COLO829 (cell line): ENCODE results near the gene PXDC1.
A peak's percentile ranks its signal among the peaks of the same experiment; 100 is the strongest.
"Not testable (repeated sequence)": the region's sequence is repeated elsewhere in the genome, so short reads cannot be mapped to it uniquely, and the experiment has no call there.

Experiments
- DNase-seq: peaks from one replicate; pipeline ENCODE4 v3.0.0; 2012; ENCODE audit warnings: low spot score

Gene PXDC1

GRCh38 chr6:3708540-3708939, 43.0 kb downstream of the PXDC1 start:
- no peak for DNase-seq

- no peak for DNase-seq
Measured at GRCh38 chr6:3707751-3708412, 43.6 kb downstream of the PXDC1 start.

DNA sequence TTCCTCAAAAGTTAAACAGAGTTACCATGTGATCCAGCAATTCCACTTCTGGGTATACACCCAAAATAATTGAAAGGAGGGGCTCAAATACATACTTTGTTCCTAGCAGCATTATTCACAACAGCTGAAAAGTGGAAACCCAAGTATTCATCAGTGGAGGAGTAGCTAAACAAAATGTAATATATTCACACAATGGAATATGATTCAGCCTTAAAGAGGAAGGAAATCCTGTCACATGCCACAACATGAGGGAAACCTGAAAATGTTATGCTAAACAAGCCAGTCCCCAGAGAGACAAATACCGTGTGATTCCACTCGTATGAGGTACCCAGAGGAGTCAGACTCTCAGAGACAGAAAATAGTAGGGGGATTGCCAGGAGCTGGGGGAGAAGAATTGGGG, 44.5 kb downstream of the PXDC1 start:
- DNase-seq, result no peak

DNA sequence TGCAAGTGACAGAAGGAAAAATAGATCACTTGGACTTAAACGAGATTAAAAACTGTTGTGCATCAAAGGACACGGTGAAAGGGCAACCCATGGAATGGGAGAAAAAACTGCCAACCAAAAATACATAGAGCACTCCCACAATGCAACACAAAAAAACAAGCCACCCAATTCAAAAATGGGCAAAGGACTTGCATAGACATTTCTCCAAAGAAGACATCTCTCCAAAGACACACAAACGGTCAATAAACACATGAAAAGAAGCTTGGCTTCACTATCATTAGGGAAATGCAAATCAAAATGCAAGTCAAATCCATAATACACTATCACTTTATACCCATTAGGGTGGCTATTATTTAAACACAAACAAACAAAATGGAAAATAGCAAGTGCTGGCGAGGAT, 45.0 kb downstream of the PXDC1 start:
- no peak for DNase-seq

- no peak for DNase-seq
Measured at GRCh38 chr6:3701631-3702030, 49.9 kb downstream of the PXDC1 start.

DNA sequence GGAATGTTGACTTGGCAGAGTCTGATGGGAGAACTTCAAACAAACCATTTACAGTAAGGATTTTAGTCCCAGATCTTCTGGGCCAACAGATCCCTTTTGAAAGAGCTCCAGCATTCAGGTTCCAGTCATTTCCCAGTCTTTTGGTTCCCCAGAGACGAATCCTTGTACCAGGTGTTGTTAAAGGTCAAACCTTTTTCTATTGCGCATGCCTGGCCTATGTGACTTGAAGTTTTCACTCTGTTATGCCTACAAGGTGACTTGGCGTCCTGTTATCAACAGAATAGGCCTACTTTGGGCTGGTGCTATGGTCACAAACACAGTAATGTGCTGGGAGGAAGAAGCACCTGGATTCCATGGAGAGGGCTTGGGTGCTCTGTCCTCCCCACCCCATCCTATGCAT, 52.3 kb downstream of the PXDC1 start:
- no peak for DNase-seq

GRCh38 chr6:3698021-3698420, 53.5 kb downstream of the PXDC1 start:
- no peak for DNase-seq

GRCh38 chr6:3697609-3698008, 53.9 kb downstream of the PXDC1 start:
- DNase-seq, result peak; percentile 21

DNA sequence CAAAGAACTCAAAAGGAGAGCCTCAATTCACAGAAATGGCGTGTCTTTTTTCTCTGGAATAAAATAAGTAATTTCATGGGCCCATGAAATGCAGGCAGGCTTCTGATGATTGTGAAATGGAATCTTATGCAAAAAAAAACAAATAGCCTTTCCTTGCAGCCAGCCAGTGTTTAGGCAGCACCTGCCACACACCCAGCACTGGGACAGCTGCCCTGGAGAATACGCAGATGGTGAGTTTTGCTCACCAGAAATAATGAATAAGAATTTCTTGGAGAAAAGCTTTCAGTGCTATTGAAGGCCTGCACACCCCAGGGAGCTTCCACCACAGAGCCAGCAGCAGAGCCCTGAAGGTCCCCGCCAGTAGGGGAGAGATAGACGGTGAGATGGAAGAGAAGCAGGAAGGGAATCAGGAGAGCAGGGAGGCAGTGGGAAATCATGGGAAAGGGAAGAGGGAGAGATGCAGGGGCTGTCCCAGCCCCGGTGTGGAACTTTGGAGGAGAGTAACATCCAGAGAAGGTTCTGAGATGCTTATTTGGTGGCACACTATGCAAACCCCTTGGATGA, 54.9 kb downstream of the PXDC1 start:
- no peak for DNase-seq

DNA sequence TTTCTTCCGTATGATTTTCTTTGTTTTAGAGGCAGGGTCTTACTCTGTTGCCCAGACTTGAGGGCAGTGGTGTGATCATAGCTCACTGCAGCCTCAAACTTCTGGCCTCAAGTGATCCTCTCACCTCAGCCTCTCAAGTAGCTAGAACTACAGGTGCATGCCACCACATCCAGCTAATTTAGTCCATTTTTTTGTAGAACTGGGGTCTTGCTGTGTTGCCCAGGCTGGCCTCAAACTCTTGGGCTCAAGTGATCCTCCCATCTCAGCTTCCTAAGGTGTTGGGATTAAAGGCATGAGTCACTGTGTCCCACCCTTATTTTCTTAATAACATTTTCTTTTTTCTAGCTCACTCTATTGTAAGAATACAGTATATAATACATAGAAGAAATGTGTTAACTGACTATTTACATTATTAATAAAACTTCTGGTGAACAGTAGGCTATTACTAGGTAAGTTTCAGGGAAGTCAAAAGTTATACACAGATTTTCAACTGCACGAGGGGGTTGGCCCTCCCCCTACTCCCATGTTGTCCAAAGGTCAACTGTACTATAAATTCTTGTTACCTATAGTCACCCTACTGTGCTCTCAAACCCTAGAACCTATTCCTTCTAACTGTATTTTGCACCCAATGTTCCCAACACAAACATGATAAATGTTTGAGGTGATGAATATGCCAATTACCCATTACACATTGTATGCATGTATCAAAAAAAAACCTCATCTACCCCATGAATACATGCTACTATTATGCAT, 56.3 kb downstream of the PXDC1 start:
- no peak for DNase-seq

- DNase-seq, result no peak
Measured at GRCh38 chr6:3693831-3694230, 57.7 kb downstream of the PXDC1 start.

GRCh38 chr6:3690506-3690905, 61.0 kb downstream of the PXDC1 start:
- DNase-seq, result no peak

- no peak for DNase-seq
Measured at GRCh38 chr6:3687847-3688246, 63.7 kb downstream of the PXDC1 start.

DNA sequence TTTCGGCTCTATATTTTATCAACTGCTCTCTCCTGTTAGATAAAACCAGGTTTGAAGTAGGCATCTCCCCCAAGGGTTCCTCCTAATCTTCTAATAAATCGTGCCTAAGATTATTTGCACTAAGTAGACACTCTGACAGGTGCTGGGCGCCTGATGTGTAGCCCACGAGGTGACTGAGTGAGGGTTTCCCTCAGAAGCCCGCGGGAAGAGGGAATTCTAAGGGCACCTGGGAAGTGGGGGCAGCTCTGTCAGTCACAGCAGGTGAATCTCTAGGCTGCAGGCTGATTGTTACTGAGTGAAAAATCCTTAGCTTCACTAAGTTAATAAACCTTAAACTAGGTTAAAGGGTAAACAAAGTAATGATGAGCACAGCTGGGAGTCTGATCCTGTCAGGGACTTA, 68.2 kb downstream of the PXDC1 start:
- DNase-seq, result no peak

- no peak for DNase-seq
Measured at GRCh38 chr6:3678946-3679345, 72.6 kb downstream of the PXDC1 start.

DNA sequence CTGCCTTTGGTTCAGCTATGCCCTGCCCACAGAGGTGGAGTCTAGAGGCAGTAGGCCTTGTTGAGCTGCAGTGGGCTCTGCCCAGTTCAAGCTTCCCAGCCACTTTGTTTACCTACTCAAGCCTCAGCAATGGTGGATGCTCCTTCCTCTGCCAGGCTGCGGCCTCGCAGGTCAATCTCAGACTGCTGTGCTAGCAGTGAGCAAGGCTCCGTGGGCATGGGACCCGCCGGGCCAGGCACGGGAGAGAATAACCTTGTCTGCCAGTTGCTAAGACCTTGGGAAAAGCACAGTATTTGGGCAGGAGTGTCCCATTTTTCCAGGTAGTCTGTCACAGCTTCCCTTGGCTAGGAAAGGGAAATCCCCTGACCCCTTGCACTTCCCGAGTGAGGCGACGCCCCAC, 73.8 kb downstream of the PXDC1 start:
- not testable (repeated sequence) for DNase-seq

DNA sequence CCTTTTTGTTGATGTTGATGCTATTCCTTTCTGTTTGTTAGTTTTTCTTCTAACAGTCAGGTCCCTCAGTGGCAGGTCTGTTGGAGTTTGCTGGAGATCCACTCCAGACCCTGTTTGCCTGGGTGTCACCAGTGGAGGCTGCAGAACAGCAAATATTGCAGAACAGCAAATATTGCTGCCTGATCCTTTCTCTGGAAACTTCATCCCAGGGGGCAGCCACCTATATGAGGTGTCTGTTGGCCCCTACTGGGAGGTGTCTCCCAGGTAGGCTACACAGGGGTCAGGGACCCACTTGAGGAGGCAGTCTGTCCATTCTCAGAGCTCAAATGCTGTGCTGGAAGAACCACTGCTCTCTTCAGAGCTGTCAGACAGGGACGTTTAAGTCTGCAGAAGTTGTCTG, 74.2 kb downstream of the PXDC1 start:
- not testable (repeated sequence) for DNase-seq
